CD4-positive, CD25-positive, alpha-beta regulatory T cell (primary cell): Measurements from ENCODE around the gene ZNF584. TPM values are rescaled to one million over a fixed set of nuclear protein-coding genes. Genes with fewer than 3 reads are reported as not detected.
"Not testable (repeated sequence)": the region's sequence is repeated elsewhere in the genome, so short reads cannot be mapped to it uniquely, and the experiment has no call there.

Experiments
- ATAC-seq, 2 donors: fragments of 150-1000 bp; cut with Tn5 transposase; one replicate each; pipeline ENCODE4 v1.10.0; 2021; ENCODE audit warnings: low read depth in 2 of 2, moderate number of reproducible peaks in 2 of 2, moderate library complexity in 1 of 2
- DNase-seq, 3 donors: peaks; one replicate each; pipeline versions ENCODE4 v3.0.0 to v3.0.0-alpha.2; 2012 to 2022; ENCODE audit warnings: mixed read lengths in 1 of 3
- H3K27ac ChIP-seq: one replicate; pipeline ENCODE4 v1.7.0; 2013; ENCODE audit warnings: mild to moderate bottlenecking, low read length; ENCODE audit not compliant: insufficient read depth, poor library complexity, severe bottlenecking
- H3K27me3 ChIP-seq: one replicate; pipeline ENCODE4 v1.7.0; 2013; ENCODE audit warnings: low read length; ENCODE audit not compliant: control insufficient read depth, insufficient read depth
- H3K36me3 ChIP-seq: one replicate; pipeline ENCODE4 v1.7.0; 2013; ENCODE audit warnings: mild to moderate bottlenecking, low read length, moderate library complexity; ENCODE audit not compliant: control insufficient read depth, insufficient read depth
- H3K4me1 ChIP-seq: 2 replicates; pipeline ENCODE4 v1.7.0; 2013; ENCODE audit warnings: mild to moderate bottlenecking, low read length; ENCODE audit not compliant: insufficient read depth, control insufficient read depth, poor library complexity, severe bottlenecking
- H3K4me3 ChIP-seq: one replicate; pipeline ENCODE4 v1.7.0; 2013; ENCODE audit warnings: low read depth, mild to moderate bottlenecking, low read length, moderate library complexity
- H3K9me3 ChIP-seq, 2 experiments: 1 replicate in 1 of 2; 2 replicates in 1 of 2; pipeline ENCODE4 v1.7.0; 2013; ENCODE audit warnings: low read length in 2 of 2, mild to moderate bottlenecking in 1 of 2, moderate library complexity in 1 of 2; ENCODE audit not compliant: control insufficient read depth in 2 of 2
- H3K27ac Mint-ChIP-seq, 3 donors: one replicate each; pipeline ENCODE4 v1.8.0; 2020 to 2022; ENCODE audit warnings: mild to moderate bottlenecking in 3 of 3, mixed read lengths in 3 of 3, moderate library complexity in 2 of 3
- H3K27me3 Mint-ChIP-seq: one replicate; pipeline ENCODE4 v1.8.0; 2022; ENCODE audit warnings: mild to moderate bottlenecking, mixed read lengths
- H3K36me3 Mint-ChIP-seq: one replicate; pipeline ENCODE4 v1.8.0; 2020; ENCODE audit warnings: mixed read lengths
- H3K4me1 Mint-ChIP-seq, 4 donors: one replicate each; pipeline ENCODE4 v1.8.0; 2020 to 2022; ENCODE audit warnings: mixed read lengths in 4 of 4, mild to moderate bottlenecking in 1 of 4
- H3K4me3 Mint-ChIP-seq, 4 donors: one replicate each; pipeline ENCODE4 v1.8.0; 2020 to 2022; ENCODE audit warnings: mild to moderate bottlenecking in 4 of 4, mixed read lengths in 4 of 4, moderate library complexity in 3 of 4
- H3K9me3 Mint-ChIP-seq, 7 donors: one replicate each; pipeline ENCODE4 v1.8.0; 2020 to 2022; ENCODE audit warnings: mixed read lengths in 7 of 7, mild to moderate bottlenecking in 3 of 7, moderate library complexity in 2 of 7
- polyA plus RNA-seq, 4 donors: library from polyadenylated mRNA; unstranded; fragments of 300-500 nt; fragmentation: Illumina TruSeq; gene quantifications; one replicate each; pipeline ENCODE4 v1.2.3, GENCODE V29; 2021
- total RNA-seq: library from RNA; stranded (reverse); gene quantifications from one replicate; pipeline ENCODE4 v1.2.3, GENCODE V29; 2022

Gene ZNF584
- total and polyA plus RNA-seq, 5 donors from 2014 or later, result 1.7 to 8.8 (median 5.6) TPM

DNA sequence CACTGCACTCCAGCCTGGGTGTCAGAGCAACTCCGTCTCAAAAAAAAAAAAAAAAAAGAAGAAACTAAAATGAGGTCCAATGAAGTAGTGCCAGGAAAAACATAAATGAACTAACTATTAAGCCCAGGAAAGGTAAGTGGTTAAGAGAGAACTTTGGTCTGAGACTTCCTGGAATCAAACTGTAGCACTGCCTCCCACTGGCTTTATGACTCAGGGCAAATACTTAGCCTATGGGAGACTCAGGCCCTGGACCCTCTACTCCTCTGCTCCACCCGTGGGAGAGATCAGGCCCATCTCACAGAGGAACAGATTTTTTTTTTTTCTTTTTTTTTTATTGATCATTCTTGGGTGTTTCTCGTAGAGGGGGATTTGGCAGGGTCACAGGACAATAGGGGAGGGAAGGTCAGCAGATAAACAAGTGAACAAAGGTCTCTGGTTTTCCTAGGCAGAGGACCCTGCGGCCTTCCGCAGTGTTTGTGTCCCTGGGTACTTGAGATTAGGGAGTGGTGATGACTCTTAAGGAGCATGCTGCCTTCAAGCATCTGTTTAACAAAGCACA, 4.5 kb upstream of the ZNF584 start:
- DNase-seq, H3K9me3 ChIP-seq, H3K36me3 Mint-ChIP-seq, H3K36me3 ChIP-seq, H3K27me3 ChIP-seq, H3K27ac ChIP-seq, H3K9me3 Mint-ChIP-seq, H3K4me3 ChIP-seq, H3K27ac Mint-ChIP-seq, ATAC-seq, H3K27me3 Mint-ChIP-seq: not testable (repeated sequence)
- Mint-ChIP-seq H3K4me3 (peak overlapping the region in 1 of 4 donors; percentile 52), H3K4me1 (peaks cover 0 to 40% (median 16%) of the 10 kb centered on the region in 4 donors)
- H3K4me1 ChIP-seq, result peaks cover 29% of the 10 kb centered on the region

DNA sequence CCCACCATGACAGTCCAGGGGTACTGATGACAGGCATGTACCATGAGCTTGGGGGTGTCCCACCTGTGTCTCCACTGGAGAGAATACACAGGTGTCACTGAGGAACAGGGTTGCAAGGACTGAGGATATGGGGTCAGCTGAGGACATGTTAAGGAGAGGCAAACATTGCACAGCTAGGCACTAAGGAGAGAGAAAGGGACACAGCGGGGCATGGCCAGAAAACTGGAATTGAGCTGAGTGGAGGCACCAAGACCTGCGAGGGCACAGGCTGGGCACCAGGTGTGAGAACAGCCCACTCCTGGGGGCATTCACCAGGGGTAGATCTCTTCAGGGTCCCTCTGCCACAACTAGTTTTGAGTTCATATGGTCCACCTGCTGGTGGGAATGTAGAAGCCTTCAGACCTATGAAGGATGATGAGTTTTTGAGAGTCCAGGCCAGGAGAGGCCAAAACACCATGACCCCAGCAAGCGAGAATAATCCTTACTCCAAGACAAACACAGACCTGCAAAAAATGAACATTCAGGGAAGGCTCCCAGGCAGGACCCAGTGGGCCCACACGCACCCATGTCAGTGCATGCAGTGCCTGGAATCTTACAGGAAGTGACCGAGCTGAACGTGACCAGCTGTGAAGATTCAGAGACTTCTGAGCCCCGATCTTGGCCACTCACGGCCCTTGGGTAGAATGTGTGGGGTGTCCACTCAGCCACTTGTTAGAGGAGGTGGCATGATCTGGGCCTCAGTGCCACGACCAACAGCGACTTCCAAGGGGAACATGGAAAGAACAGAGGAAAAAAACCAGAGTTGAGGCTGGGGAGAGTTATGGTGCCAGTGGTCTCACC, 1.4 kb upstream of the ZNF584 start:
- DNase-seq (no peak), ATAC-seq (no peak)
- H3K36me3 ChIP-seq, result no peaks in the 10 kb centered on the region
- no peaks in the 10 kb centered on the region for H3K36me3 Mint-ChIP-seq
- H3K27ac Mint-ChIP-seq, result peak overlapping the region; percentile 75 to 99 (median 91)
- peak overlapping the region; percentile 1 for H3K27ac ChIP-seq
- H3K9me3 ChIP-seq, result no peaks in the 10 kb centered on the region
- no peaks in the 10 kb centered on the region for H3K27me3 Mint-ChIP-seq
- H3K4me1 Mint-ChIP-seq, result peaks cover 6 to 35% (median 17%) of the 10 kb centered on the region in 4 donors
- H3K27me3 ChIP-seq, result no peaks in the 10 kb centered on the region
- H3K4me3 Mint-ChIP-seq, result peak overlapping the region; percentile 95 to 99 (median 97)
- H3K4me3 ChIP-seq, result peak overlapping the region; percentile 70
- peaks cover 19% of the 10 kb centered on the region for H3K4me1 ChIP-seq
- no peaks in the 10 kb centered on the region for H3K9me3 Mint-ChIP-seq

DNA sequence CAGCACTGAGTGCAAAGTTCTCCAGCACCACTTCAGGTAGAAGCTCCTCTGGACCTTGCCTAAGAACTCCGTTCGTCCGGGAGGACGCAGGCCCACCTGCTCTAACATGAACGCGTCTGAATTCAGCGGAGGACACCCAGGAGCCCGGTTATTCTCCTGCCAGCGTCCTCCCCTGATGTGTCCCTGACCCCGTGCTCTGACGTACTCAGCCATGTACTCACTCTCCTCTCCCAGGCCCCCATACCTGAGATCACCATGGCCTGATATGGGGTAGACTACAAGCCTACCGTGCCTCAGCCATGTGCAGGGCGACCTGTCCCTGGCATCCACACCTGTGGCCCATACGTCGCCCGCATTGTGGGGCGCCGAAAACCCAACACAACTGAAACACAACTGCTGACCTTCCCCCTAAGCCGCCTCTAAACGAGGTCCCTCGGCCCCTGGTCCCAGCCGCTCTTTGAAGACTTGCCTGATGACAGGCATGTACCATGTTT, 744 bp upstream of the ZNF584 start:
- peaks cover 17% of the 10 kb centered on the region for H3K4me1 ChIP-seq
- no peaks in the 10 kb centered on the region for H3K36me3 ChIP-seq
- no peak for DNase-seq
- Mint-ChIP-seq H3K27me3 (no peaks in the 10 kb centered on the region), H3K36me3 (no peaks in the 10 kb centered on the region), H3K9me3 (no peaks in the 10 kb centered on the region), H3K4me3 (peak overlapping the region; percentile 95 to 99 (median 97)), H3K4me1 (peaks cover 6 to 35% (median 17%) of the 10 kb centered on the region in 4 donors), H3K27ac (peak overlapping the region; percentile 91 to 99 (median 97))
- H3K4me3 ChIP-seq, result peak overlapping the region; percentile 70
- no peak for ATAC-seq
- peak overlapping the region; percentile 88 for H3K27ac ChIP-seq
- no peaks in the 10 kb centered on the region for H3K9me3 ChIP-seq
- no peaks in the 10 kb centered on the region for H3K27me3 ChIP-seq

DNA sequence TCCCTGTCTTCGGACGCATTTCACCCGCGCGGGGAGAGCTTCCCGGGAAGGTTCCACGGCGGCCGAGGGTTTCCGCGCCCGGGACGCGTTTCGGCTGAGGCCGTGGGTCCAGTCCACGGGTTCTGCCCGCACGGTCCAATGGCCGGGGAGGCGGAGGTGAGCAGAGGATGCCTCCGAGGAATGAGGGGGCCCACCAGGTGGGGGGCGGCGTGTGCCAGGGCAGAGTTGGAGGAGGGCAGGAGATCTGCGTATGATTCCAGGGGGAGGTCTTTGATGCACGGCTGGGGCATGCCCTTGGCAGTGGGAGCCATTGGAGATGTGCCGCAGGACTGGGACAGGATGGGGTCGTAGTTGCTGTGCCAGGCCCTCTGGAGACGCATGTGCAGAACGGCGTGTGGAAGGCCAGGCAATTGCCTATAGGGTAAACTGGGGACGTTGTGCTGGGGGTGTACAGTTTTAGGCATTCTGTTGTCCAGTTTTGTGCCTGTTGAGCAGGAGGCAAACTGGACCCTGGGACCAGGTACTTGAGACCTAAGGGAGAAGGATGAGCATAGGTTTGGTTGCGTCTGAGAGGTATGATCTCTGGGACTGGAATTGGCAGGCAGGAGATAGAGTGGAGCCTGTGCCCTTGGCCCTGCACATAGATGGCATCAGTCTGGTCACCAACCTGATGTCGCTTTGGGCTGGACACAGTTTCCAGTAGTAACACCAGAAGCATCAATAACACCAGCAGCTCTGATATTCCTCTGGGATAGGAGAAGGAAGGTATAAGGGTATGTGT, 751 bp downstream of the ZNF584 start:
- Histone ChIP-seq H3K9me3 (no peaks in the 10 kb centered on the region), H3K27me3 (no peaks in the 10 kb centered on the region), H3K27ac (peak overlapping the region; percentile 88), H3K36me3 (no peaks in the 10 kb centered on the region), H3K4me1 (peaks cover 17% of the 10 kb centered on the region), H3K4me3 (peak overlapping the region; percentile 26)
- DNase-seq (no peak), ATAC-seq (no peak)
- peaks cover 11 to 35% (median 17%) of the 10 kb centered on the region in 4 donors for H3K4me1 Mint-ChIP-seq
- H3K27me3 Mint-ChIP-seq, result no peaks in the 10 kb centered on the region
- H3K27ac Mint-ChIP-seq, result peak overlapping the region in 1 of 3 donors; percentile 91
- no peaks in the 10 kb centered on the region for H3K9me3 Mint-ChIP-seq
- peak overlapping the region; percentile 95 to 99 (median 97) for H3K4me3 Mint-ChIP-seq
- H3K36me3 Mint-ChIP-seq, result no peaks in the 10 kb centered on the region

DNA sequence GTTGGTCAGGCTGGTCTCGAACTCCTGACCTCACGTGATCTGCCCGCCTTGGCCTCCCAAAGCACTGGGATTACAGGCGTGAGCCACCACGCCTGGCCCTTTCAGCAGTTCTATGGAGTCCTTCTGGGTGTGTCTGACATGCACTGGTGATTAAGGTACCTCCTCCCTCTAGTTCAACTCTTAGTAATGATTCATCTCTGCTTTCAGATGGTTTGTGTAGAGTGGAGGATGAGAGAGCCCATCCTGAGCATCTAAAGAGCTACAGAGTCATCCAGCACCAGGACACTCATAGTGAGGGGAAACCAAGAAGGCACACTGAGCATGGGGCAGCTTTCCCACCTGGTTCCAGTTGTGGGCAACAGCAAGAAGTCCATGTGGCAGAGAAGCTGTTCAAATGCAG, 8.2 kb downstream of the ZNF584 start:
- H3K9me3 ChIP-seq, result no peaks in the 10 kb centered on the region
- peaks cover 22% of the 10 kb centered on the region for H3K36me3 ChIP-seq
- DNase-seq, result no peak
- no peak overlapping the region for H3K4me3 ChIP-seq
- no peak overlapping the region for H3K27ac ChIP-seq
- H3K36me3 Mint-ChIP-seq, result peaks cover 24% of the 10 kb centered on the region
- no peak for ATAC-seq
- H3K4me1 Mint-ChIP-seq, result peaks cover 0 to 4% (median 0%) of the 10 kb centered on the region in 4 donors
- no peaks in the 10 kb centered on the region for H3K9me3 Mint-ChIP-seq
- H3K27ac Mint-ChIP-seq, result no peak overlapping the region
- no peaks in the 10 kb centered on the region for H3K4me1 ChIP-seq
- H3K27me3 ChIP-seq, result no peaks in the 10 kb centered on the region
- H3K27me3 Mint-ChIP-seq, result no peaks in the 10 kb centered on the region
- no peak overlapping the region for H3K4me3 Mint-ChIP-seq

DNA sequence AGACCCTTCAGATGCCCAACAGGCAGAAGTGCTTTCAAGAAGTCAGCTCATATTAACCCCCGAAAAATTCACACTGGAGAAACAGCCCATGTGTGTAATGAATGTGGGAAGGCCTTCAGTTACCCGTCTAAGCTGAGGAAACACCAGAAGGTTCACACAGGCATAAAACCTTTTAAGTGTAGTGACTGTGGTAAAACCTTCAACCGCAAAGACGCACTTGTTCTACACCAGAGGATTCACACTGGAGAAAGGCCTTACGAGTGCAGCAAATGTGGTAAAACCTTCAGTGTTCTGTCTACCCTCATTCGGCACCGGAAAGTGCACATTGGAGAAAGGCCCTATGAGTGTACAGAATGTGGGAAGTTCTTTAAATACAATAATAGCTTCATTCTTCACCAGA, 8.6 kb downstream of the ZNF584 start:
- Mint-ChIP-seq H3K27me3 (no peaks in the 10 kb centered on the region), H3K27ac (no peak overlapping the region), H3K9me3 (no peaks in the 10 kb centered on the region), H3K4me3 (no peak overlapping the region), H3K36me3 (peaks cover 25% of the 10 kb centered on the region), H3K4me1 (peaks cover 0 to 4% (median 0%) of the 10 kb centered on the region in 4 donors)
- ATAC-seq (no peak), DNase-seq (no peak)
- Histone ChIP-seq H3K4me1 (no peaks in the 10 kb centered on the region), H3K4me3 (no peak overlapping the region), H3K27me3 (no peaks in the 10 kb centered on the region), H3K36me3 (peaks cover 22% of the 10 kb centered on the region), H3K27ac (no peak overlapping the region), H3K9me3 (no peaks in the 10 kb centered on the region)

DNA sequence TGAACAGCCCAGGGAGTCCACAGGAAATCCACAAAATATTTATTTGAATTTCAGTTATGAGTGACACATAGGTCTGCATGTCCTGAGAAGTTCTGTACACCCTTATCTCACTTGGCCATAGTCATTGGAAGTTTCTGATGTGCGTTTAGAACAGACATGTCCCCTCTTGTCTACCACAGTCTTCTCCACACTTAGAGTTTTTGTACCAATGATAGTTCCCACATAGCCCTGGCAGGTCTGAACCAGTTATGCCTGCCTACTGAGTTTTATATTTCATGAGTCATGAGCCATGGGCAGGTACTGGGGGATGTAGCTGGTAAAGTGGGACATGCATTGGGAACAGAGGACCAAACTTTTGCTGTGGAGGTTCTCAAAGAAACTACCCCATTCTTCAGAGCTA, 20.2 kb downstream of the ZNF584 start:
- Mint-ChIP-seq H3K27me3 (no peaks in the 10 kb centered on the region), H3K4me1 (no peaks in the 10 kb centered on the region), H3K9me3 (peaks cover 0 to 39% (median 27%) of the 10 kb centered on the region in 7 donors), H3K36me3 (peaks cover 13% of the 10 kb centered on the region), H3K27ac (no peak overlapping the region), H3K4me3 (no peak overlapping the region)
- no peaks in the 10 kb centered on the region for H3K4me1 ChIP-seq
- no peak overlapping the region for H3K27ac ChIP-seq
- peaks cover 48 to 60% of the 10 kb centered on the region in 2 experiments for H3K9me3 ChIP-seq
- DNase-seq (no peak), ATAC-seq (no peak)
- H3K27me3 ChIP-seq, result no peaks in the 10 kb centered on the region
- H3K4me3 ChIP-seq, result no peak overlapping the region
- H3K36me3 ChIP-seq, result no peaks in the 10 kb centered on the region
